HG03378 (cell line): Measurements from ENCODE around the gene RXFP4.
"Not testable (repeated sequence)": the region's sequence is repeated elsewhere in the genome, so short reads cannot be mapped to it uniquely, and the experiment has no call there.

Experiments
- ATAC-seq: cut with Tn5 transposase; IDR thresholded peaks from one replicate; pipeline ENCODE4 v1.9.1; 2021; ENCODE audit warnings: mild to moderate bottlenecking, moderate library complexity; ENCODE audit not compliant: unreplicated experiment

Gene RXFP4

GRCh38 chr1:155929057-155929456, 12.4 kb upstream of the RXFP4 start:
- ATAC-seq = no peak

- not testable (repeated sequence) for ATAC-seq
These were observed 10.7 kb upstream of the RXFP4 start for GRCh38 chr1:155930725-155931124.

- ATAC-seq = no peak
These were observed 10.0 kb upstream of the RXFP4 start for GRCh38 chr1:155931332-155932038.

- ATAC-seq = no peak
These were observed 9.4 kb upstream of the RXFP4 start for GRCh38 chr1:155932081-155932480.

GRCh38 chr1:155932487-155932886, 9.0 kb upstream of the RXFP4 start:
- no peak for ATAC-seq

GRCh38 chr1:155933591-155934096, 7.8 kb upstream of the RXFP4 start:
- ATAC-seq = no peak

GRCh38 chr1:155934097-155934935, 7.1 kb upstream of the RXFP4 start, which contains the start of gene KHDC4:
TSS of gene KHDC4 (minus strand) at chr1:155934413. CDS start at chr1:155934373, 40 bp downstream.
- peak; percentile 86 for ATAC-seq

GRCh38 chr1:155934936-155935590, 6.4 kb upstream of the RXFP4 start:
- no peak for ATAC-seq

- ATAC-seq = no peak
These were observed 3.2 kb upstream of the RXFP4 start for GRCh38 chr1:155938220-155938627.

- no peak for ATAC-seq
These were observed 901 bp upstream of the RXFP4 start for GRCh38 chr1:155940482-155940992.

GRCh38 chr1:155941845-155942531, 550 bp downstream of the RXFP4 start:
- no peak for ATAC-seq

GRCh38 chr1:155942578-155943141, 1.2 kb downstream of the RXFP4 start:
- no peak for ATAC-seq

- ATAC-seq = no peak
These were observed 3.0 kb downstream of the RXFP4 start for GRCh38 chr1:155944444-155944799.

- ATAC-seq = peak; percentile 15
These were observed 5.3 kb downstream of the RXFP4 start for GRCh38 chr1:155946633-155947219.

GRCh38 chr1:155947292-155947691, 5.9 kb downstream of the RXFP4 start:
- no peak for ATAC-seq

- ATAC-seq = no peak
These were observed 6.3 kb downstream of the RXFP4 start for GRCh38 chr1:155947741-155948140.

- no peak for ATAC-seq
These were observed 9.4 kb downstream of the RXFP4 start for GRCh38 chr1:155950829-155951228.

- ATAC-seq = no peak
These were observed 10.5 kb downstream of the RXFP4 start for GRCh38 chr1:155951753-155952504.

GRCh38 chr1:155952505-155952890, 11.1 kb downstream of the RXFP4 start:
- no peak for ATAC-seq
